GM10847 (cell line): ENCODE data around the gene C19orf44.

Experiments used
- POLR2A ChIP-seq: IDR thresholded peaks from 2 replicates; pipeline ENCODE4 v1.6.1; 2011; ENCODE audit not compliant: insufficient read length; ENCODE audit errors: extremely low read depth

Gene C19orf44

GRCh38 chr19:16525751-16526481 lies 29.7 kb downstream of the C19orf44 start:
- TF ChIP-seq POLR2A: no peak

GRCh38 chr19:16527334-16527935 lies 31.2 kb downstream of the C19orf44 start:
- no peak for TF ChIP-seq POLR2A

GRCh38 chr19:16527971-16528521 lies 31.9 kb downstream of the C19orf44 start:
- TF ChIP-seq POLR2A: no peak

- TF ChIP-seq POLR2A: no peak
Observed at GRCh38 chr19:16529466-16530144, 33.4 kb downstream of the C19orf44 start.

- no peak for TF ChIP-seq POLR2A
Observed at GRCh38 chr19:16530540-16531379, 34.6 kb downstream of the C19orf44 start.

- TF ChIP-seq POLR2A: no peak
Observed at GRCh38 chr19:16531380-16531669, 35.1 kb downstream of the C19orf44 start.

- no peak for TF ChIP-seq POLR2A
Observed at GRCh38 chr19:16532440-16533234, 36.4 kb downstream of the C19orf44 start.

- no peak for TF ChIP-seq POLR2A
Observed at GRCh38 chr19:16535381-16535780, 39.2 kb downstream of the C19orf44 start.

- no peak for TF ChIP-seq POLR2A
Observed at GRCh38 chr19:16536130-16536529, 39.9 kb downstream of the C19orf44 start.

GRCh38 chr19:16537111-16537510 lies 40.9 kb downstream of the C19orf44 start:
- no peak for TF ChIP-seq POLR2A

GRCh38 chr19:16540948-16541347 lies 44.8 kb downstream of the C19orf44 start:
- TF ChIP-seq POLR2A: no peak

GRCh38 chr19:16541526-16542044 lies 45.4 kb downstream of the C19orf44 start:
- no peak for TF ChIP-seq POLR2A

GRCh38 chr19:16542045-16542909 lies 46.1 kb downstream of the C19orf44 start, which contains the start of gene CHERP:
TSS of gene CHERP (minus strand) at chr19:16542437. CDS start at chr19:16542378, 59 bp downstream.
- peak; percentile 78 for TF ChIP-seq POLR2A
